HG03460 (cell line): ENCODE data around the gene SNRPD3.
"Not testable (repeated sequence)": the region's sequence is repeated elsewhere in the genome, so short reads cannot be mapped to it uniquely, and the experiment has no call there.

ENCODE experiments used
- ATAC-seq: cut with Tn5 transposase; IDR thresholded peaks from one replicate; pipeline ENCODE4 v1.9.1; 2021; ENCODE audit not compliant: unreplicated experiment

Gene SNRPD3

GRCh38 chr22:24591286-24591830 is 35.6 kb downstream of the SNRPD3 start:
- ATAC-seq = no peak

- no peak for ATAC-seq
Observed at GRCh38 chr22:24592058-24592850, 36.5 kb downstream of the SNRPD3 start.

- ATAC-seq = no peak
Observed at GRCh38 chr22:24592851-24593558, 37.2 kb downstream of the SNRPD3 start, which contains the start of gene LRRC75B. Gene LRRC75B, minus strand, starts transcription at chr22:24593073. Its CDS starts 34 bp downstream, at chr22:24593039.

- not testable (repeated sequence) for ATAC-seq
Observed at GRCh38 chr22:24593559-24593835, 37.7 kb downstream of the SNRPD3 start.

GRCh38 chr22:24593836-24594568 is 38.2 kb downstream of the SNRPD3 start:
- no peak for ATAC-seq

GRCh38 chr22:24594569-24595120 is 38.8 kb downstream of the SNRPD3 start:
- ATAC-seq = no peak

GRCh38 chr22:24595228-24595627 is 39.4 kb downstream of the SNRPD3 start:
- ATAC-seq = no peak

- no peak for ATAC-seq
Observed at GRCh38 chr22:24595863-24596262, 40.1 kb downstream of the SNRPD3 start.

GRCh38 chr22:24597076-24597475 is 41.3 kb downstream of the SNRPD3 start:
- ATAC-seq = not testable (repeated sequence)

GRCh38 chr22:24599514-24599913 is 43.7 kb downstream of the SNRPD3 start:
- ATAC-seq = no peak

- ATAC-seq = not testable (repeated sequence)
Observed at GRCh38 chr22:24599958-24600715, 44.3 kb downstream of the SNRPD3 start.

- no peak for ATAC-seq
Observed at GRCh38 chr22:24601217-24602104, 45.7 kb downstream of the SNRPD3 start.

GRCh38 chr22:24602105-24602749 is 46.4 kb downstream of the SNRPD3 start:
- not testable (repeated sequence) for ATAC-seq

GRCh38 chr22:24602847-24603769 is 47.3 kb downstream of the SNRPD3 start, which contains the start of gene GGT1:
Gene GGT1, plus strand, starts transcription at chr22:24603193. Its CDS starts 7,889 bp downstream, at chr22:24611082.
- not testable (repeated sequence) for ATAC-seq

GRCh38 chr22:24603770-24604629 is 48.2 kb downstream of the SNRPD3 start:
- ATAC-seq = not testable (repeated sequence)

GRCh38 chr22:24606340-24606739 is 50.5 kb downstream of the SNRPD3 start:
- not testable (repeated sequence) for ATAC-seq
